DOHH2 (cell line): Measurements from ENCODE around the gene BCL2L1.

Experiments
- CTCF ChIP-seq: fragments of 200-600 bp; sonication (generic); IDR thresholded peaks from one replicate; pipeline ENCODE4 v1.5.1; 2014; ENCODE audit warnings: antibody characterized with exemption, mild to moderate bottlenecking, low read depth, low read length; ENCODE audit not compliant: poor library complexity, severe bottlenecking
- EZH2phosphoT487 ChIP-seq: fragments of 200-600 bp; sonication (generic); IDR thresholded peaks from 2 replicates; pipeline ENCODE4 v1.6.1; 2017; ENCODE audit warnings: borderline replicate concordance, mild to moderate bottlenecking, antibody characterized with exemption, low read length, moderate library complexity, mixed read lengths

- TF ChIP-seq CTCF (no peak), EZH2phosphoT487 (no peak)
Observed at GRCh38 chr20:31708736-31709534, 13.7 kb downstream of the BCL2L1 start.
